CD4-positive, alpha-beta T cell treated with Interleukin-6 at 100 ng/mL for 8 hours (primary cell): ENCODE measurements around the gene ABHD16A.

Source experiments
- DNase-seq: peaks from one replicate; pipeline ENCODE4 v3.0.0-alpha.2; 2020; ENCODE audit warnings: mixed read lengths, low spot score

The ABHD16A gene

DNA sequence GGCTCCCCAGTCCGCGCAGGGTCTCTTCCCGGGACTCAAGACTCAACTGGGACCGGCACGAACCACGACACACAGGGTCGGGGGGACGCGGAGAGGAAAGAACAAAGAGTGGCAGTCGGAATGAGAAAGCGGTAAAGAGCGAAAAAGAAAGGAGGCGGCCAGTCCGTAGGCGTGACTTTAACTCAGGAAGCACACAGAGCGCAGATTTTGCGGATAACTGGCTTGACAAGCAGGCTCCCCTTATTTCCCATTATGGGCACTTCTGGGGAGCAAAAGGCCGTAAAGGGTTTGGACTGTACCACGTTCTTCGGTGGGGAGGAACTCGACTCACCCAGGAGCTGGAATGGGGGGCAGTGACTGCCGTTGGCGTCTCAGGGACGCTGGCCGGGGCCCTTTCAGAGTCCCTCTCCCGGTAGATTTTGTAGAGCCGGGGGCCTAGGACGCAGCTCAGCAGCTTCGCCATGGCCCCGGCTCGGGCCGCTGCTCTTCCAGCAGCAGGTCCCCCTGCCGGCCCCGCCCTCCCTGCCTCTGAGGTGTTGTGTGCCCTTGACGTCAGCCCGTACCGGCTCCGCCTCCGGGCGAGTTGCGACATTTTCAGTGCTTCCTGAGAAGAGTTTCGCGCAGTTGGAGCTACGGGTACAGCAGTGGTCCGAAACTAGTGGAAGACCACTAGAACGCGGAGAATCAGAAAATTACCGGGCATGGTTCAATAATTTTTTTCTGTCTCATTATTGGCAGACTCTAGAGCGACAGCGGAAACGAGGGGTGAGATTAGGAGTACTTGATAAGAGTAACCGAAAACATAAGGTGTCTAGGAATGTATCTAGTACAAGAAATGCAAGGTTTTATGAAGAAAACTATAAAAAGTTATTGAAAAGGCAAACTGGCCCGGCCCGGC is at the start of gene ABHD16A:
Gene ABHD16A (minus strand): TSS at position 506 of the 898 bp plus-strand sequence. CDS start 43 bp downstream, at position 463.
- DNase-seq, result peak; percentile 98

DNA sequence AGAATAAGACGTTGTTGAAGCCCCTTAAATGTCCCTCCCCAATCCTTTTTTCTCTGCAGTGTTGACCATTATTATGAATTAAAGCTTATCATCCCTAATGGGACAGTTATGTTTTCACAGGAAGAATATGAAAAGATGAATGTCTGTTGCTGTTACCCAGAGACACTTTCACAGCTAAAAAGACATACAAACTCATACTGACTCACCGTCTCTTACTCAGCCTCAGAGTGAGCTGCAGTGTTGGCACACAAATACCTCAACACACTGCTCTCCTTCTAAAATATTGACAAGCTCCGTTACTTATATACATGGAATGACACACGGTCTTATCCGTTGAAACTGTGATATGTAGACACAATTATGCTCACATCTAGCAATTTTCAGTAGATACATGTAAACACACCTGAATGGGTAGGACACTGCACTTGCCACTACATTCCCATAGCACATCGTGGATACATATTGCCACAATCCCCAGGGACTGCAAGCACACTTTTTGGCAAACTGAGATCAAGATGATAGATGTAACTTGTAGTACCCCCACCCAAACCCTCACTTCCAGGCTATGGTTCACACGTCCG is 49.7 kb upstream of the ABHD16A start:
- DNase-seq, result no peak

DNA sequence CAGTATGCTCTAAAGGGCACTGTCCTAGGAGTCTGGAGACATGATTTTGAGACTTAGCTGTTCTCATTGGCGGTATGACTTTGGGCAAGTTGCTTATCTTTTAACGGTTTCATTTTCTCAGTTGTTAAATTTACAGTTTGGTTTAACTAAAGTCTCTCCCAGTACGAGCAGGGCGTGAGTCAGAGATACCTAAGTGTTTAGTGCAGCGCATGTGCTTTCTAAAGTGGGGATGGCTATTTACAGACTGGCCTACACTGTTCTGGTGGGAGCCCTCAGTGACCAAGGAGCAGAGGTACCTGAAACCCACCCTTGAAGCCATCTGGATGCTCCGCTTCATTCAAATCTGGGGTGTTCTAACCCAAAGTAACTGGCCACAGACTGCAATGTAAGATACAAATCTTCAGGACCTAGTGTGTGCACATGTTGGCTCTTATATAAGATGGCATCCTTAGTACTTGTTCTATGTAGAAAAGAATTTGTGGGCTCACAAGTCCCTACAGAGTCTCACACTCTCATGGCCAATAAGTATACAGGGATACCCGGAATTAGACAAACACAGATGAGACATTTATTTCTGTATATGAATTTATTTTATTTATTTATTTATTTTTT is 47.4 kb upstream of the ABHD16A start:
- DNase-seq, result no peak

DNA sequence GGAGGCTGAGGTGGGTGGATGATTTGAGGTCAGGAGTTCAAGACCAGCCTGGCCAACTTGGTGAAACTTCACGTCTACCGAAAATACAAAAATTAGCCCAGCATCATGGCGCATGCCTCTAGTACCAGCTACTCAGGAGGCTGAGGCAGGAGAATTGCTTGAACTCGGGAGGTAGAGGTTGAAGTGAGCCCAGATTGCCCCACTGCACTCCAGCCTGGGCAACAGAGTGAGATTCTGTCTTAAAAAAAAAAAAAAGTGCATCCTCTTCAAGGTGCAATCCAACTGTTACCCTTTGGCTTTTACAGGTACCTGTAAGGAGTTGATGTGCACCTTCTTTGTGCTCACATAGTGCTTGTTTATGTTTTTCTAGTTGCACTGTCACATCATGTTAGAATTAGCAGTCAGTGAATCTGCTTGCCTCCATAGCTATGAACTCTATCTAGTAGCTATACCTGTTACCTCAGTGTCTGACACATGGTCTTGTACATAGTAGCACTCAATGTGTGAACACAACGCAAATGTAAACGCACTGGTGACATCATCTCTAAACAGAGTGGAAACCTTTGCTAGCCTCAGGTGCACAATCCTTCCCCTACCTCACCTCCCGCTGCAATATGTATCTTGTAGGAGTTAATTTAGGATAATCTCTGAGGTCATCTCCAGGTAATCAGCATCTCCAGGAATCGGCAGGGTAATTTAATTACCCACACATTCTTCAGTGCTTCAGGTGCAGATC is 46.3 kb upstream of the ABHD16A start:
- no peak for DNase-seq

DNA sequence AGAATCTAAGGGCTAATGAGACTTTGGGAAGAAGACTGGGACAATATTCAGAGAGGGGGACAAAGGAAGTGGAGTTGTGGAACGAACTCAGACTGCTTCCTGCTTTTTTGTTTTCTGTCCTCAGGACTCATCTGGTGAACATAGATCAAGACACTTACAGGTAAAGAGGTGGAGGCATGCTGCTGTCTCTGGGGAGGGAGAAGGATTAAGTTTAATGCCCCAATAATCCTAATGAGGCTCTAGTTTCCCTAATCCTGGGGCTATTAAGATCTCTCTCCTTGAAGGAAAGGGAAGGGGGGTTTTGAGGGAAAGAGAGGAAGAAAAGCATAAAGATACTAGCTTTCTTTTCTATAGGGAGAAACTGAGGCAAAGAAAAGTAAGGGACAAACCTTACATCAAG is 41.3 kb upstream of the ABHD16A start:
- DNase-seq, result no peak

DNA sequence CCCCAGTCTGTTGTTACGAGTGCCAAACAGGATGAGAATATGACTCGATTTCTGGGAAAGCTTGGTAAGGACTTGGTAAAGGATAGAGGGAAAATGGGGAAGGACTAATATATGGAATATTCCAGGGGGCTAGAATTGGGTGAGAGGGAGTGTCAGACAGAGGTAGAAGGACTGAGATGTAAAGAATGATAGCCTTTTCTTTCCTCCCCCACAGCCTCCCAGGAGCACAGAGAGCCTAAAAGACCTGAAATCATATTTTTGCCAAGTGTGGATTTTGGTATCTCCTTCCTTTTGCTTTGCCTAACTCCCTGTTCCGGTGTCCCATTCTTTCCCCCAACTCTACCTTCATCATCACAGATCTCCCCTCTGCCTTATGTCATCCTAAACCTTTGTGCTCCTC is 39.8 kb upstream of the ABHD16A start:
- no peak for DNase-seq

DNA sequence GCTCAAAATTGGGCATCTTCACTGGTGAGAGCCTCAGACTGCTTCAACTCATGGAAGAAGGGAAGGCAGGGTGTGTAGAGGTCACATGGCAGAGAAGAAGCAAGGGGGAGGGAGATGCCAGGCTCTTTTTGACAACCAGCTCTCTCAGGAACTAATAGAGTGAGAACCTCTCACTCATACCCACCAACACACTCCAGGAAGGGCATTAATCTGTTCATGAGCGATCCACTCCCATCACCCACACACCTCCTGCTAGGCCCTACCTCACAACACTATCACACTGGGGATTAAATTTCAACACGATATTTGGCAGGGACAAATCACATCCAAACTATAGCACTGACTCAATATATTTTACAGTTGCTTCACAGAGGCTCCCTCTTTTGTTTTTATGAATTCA is 38.7 kb upstream of the ABHD16A start:
- DNase-seq, result no peak

DNA sequence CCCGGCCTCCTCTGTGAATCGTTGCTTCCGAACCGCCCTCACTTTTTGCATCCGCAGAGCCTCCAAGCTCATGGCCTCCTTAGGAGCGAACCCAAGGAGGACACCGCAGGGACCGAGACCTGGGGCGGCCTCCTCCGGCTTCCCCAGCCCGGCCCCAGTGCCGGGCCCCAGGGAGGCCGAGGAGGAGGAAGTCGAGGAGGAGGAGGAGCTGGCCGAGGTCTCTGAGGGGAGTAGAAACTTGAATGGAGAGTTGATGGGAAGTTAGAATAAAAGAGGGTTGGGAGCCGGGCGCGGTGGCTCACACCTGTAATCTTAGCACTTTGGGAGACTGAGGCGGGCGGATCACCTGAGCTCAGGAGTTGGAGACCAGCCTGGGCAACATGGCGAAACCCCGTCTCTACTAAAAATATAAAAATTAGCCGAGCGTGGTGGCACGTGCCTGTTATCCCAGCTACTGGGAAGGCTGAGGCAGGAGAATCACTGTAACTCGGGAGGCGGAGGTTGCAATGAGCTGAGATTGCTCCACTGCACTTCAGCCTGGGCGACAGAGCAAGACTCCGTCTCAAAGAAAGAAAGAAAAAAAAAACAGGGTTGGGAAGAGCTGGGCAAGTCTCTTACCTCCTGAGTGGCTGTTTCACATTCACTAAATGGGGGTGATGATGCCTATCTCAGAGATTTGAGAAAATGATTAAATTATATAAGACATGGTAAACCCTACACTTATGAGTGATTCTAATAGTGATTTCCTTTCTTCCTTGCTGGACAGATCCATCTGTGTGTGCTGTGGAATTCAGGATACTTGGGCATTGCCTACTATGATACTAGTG is 37.5 kb upstream of the ABHD16A start:
- no peak for DNase-seq

DNA sequence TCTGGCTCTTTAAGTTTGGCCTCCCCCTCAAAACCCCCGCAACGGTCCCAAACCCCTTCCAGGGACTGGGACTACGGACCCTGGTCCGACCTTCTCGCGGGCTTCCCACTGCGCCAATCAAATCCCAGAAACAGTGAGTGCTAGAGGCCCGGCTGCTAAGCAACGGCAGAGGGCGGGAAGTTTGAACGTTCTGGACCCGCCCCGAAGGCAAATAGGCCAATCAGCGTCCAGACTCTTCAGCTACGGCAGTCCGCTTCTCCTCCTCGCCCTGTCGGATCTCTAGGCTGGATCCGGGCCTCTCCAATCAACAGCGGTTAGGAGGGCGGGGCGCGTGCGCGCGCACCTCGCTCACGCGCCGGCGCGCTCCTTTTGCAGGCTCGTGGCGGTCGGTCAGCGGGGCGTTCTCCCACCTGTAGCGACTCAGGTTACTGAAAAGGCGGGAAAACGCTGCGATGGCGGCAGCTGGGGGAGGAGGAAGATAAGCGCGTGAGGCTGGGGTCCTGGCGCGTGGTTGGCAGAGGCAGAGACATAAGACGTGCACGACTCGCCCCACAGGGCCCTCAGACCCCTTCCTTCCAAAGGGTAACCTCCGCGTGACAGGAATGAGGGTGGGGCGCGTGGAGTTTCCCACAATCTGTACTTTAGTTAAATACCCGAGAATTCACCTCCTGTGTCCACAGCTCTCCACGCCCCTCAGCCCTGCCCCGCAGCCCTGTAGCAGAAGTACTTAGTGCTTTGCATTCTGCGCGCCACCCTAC is 36.7 kb upstream of the ABHD16A start, which contains the start of gene MSH5:
Gene MSH5 (plus strand): TSS at position 367 of the 758 bp plus-strand sequence. CDS start 462 bp downstream, outside the sequence.
- peak; percentile 97 for DNase-seq

DNA sequence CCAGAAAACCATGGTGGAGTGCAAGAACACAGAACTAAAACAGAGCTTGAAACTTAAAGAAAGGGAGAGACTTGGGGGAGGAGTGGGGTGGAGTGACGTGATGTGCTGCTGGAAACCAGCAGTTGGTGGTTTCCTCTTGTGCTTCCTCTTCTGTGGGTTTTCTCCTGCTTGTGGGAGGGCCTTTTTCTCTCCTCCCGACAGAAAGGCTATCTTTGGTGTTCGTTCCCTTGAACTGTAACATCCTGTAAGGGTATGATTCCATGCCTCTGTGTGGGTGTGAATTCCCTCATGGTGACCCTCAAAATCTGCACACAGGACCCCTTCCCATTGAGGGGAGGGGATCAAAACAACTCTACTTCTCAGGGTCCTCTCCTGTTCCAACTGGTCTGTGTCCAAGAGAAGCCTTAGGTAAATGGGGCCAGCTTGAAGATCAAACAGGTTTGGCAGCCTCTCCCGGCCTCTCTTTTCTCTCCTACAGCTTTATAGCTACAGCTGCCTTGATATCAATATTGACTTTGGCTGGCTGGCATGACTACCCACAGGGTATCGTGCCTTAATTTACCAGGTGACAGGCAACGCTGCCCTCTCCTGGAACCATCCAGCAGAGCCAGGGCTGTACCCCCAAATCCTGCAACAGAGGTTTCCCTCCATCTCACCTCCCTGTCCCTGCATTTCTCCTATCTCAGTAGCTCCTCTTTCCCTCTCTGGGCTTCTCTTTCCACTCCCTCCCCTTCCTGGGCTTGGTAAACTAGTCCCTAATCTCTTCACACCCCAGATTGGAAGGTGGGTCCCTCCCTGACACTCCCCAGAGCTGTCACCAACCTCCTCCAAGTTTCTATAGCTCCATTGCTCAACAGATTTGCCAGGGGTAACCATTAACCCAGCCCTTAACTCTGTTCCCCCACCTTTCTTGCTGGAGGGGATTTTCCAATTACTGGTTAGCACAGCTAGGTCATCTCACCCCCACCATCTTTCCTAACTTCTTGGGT is 35.2 kb upstream of the ABHD16A start:
- DNase-seq, result peak; percentile 77

DNA sequence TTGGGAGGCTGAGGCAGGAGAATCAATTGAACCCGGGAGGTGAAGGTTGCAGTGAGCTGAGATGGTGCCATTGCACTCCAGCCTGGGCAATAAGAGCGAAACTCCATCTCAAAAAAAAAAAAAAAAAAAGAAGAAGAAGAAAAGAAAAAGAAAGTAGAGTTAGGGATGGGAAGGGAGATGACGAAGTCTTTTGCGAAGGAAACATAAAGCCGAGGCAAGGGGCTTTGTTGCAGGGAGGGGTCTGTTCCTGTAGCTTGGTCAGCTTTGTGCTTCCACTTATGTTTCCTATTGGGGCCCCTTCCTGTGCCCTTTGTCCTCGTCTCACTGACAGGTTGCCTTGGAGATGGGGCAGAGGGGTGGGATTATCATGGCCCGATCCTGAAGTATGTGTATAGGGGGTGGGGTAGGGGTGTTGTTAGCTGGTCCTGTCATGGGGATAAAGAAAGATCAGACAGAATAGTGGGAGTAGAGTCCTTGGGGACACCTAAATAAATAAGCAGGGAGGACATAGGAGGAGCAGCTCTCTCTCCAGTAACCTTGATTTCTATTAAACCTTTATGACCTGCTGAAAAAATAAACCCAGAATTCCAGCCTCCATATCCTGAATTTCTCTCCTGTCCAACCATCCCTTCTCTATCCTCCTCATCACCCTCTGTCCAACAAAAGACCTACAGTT is 34.3 kb upstream of the ABHD16A start:
- no peak for DNase-seq

DNA sequence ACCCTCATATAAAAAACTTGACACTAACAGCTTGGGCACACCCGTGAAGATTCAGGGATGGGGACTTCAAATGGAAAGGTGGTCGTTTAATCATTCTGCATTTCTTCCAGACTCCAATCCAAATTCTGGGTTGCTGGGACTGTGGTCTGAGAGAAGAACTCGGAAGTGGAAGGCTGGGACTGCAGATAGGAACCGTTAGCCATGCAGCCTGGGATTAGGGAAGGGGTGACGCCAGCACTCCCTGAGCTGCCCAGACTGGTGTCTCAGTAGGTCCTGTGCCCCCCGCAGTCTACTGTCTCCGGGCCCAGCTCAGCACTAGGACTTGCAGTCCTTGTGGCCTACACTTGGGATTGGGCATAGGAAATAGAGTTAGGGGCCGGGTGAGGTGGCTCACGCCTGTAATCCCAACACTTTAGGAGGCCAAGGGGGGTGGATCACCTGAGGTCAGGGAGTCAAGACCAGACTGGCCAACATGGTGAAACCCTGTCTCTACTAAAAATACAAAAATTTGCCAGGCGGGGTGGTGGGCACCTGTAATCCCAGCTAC is 33.7 kb upstream of the ABHD16A start:
- DNase-seq, result no peak

DNA sequence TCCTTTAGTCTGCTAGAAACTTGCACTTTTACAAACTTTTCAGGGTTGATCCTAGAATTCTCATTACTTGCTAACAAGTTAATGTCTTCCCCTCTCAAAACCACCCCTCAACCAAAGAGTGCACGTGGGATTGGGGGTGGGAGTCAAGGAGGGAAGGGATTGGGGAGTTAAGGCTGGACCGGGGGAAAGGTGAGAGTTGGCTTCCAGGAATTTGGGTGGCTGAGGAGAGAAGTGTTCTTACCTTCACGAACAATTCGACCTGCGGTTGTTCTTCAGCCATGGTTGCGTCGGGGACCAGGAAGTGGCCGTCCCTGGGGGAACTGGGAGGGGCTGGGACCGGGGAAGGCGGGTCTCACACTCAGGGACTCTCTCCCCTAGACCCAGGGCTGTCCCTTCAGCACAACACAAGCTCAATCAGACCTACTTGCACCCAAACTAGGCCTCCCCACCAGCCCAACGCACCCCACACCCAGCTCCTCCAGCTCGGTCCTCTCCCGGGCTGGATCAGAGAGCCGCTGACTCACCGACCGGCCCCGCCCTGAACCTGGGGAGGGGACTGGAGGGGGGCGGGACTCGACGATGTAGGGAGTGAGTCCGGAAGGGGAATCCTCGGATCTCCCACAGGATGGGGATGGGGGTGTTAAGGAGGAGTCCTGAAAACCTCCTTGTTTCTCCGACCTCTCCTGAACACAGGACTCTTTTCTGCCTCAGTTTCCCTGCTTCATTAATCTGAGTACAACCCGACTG is 33.1 kb upstream of the ABHD16A start, which contains the start of gene CLIC1:
Gene CLIC1 (minus strand): TSS at position 510 of the 747 bp plus-strand sequence. CDS start 230 bp downstream, at position 280.
- DNase-seq, result peak; percentile 56

DNA sequence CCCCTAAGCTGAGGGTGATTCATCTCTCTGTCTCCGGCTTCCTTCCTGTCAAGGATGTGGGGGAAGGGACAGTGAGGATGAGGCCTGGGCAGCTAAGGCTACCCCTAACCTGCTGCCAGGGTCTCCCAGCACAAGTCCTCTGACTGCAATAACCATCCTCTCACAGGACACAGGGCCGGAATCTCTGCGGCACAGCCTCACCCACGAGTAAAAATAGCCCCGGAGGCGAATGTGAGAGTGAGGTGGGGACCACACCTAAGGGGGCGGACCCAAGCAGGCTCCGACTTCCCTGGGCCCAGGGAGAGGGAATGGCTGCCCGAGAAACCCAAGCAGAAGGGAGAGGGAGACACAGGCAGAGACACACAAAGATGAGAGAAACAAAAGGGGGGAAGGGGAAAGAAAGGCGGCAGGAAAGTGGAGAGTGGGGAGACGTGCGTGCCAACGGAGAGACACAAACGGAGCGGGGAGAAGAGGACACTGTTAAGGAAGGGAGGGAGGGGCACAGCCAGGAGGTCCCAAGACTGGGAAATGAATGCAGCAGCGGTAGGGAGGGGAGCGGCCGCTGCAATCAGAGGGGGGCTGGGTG is 31.8 kb upstream of the ABHD16A start:
- DNase-seq, result peak; percentile 65

DNA sequence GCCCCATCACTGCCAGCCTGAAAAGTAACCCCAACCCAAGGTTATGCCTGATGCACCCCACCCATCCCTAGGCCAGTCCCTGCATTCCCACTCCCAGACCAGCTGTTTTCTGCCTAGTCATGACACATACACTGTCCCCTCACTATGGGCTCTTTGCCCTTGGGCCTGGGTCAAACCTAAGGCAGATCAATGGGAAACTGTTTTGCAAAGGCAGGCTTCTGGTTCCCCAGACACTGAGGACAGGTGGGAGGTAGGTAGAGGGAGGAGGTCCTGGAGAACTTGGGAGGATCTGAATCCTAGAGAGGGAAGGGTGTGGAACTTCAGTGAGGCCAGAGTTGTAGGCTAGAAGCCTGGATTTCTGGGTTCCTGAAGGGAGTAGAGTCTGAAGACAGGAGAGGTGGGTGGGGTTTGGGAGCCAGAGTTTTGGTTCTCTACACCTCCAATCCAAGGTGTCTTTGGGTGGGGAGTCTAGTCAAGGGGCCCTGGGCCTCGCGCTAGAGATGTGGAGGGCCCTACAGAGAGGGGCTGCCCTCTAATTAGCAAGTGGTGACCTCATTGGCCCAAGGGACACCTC is 31.2 kb upstream of the ABHD16A start:
- DNase-seq, result no peak

DNA sequence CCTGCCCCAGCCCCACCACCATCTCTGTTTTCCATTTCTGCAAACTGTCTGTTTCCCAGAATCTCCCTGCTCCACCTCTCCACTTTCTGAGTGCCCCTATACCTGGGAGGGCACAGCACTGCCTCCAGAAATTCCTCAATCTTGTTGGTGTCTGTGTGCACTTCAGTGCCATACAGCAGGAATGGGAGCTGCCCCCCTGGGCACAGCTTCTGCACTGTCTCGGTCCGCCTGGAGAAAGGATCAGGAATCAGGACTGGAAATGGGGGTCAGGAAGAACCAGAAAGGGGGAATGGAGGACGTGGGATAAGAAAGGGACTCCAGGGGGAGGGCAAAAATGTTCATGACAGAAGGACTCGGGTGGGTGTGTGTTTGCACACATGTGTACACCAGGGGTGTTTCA is 30.6 kb upstream of the ABHD16A start:
- no peak for DNase-seq

DNA sequence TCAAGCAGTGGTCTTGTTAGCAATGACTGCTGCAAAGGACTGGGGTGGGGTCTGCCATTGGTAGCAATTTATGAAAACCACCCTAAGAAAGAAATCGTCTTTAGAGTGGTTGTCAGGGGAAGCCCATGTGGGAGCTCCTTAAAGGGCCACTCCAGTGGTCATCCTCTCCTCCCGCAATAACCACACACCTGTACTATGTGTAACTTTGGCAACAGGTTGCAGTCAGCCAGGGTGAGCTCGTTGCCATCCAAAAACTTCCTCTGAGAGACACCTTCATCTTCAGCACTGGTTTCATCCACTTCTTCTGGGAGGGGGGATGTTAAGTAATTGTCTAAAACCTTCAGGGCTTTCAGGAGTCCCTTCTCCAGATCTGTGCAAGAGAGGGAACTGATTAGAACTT is 28.9 kb upstream of the ABHD16A start:
- no peak for DNase-seq
